GM12864 (cell line): ENCODE measurements around the gene GIT2.

Experiments
- DNase-seq: peaks from one replicate; pipeline ENCODE4 v3.0.0-alpha.2; 2011; ENCODE audit warnings: low read depth
- H3K4me3 ChIP-seq: 2 replicates; pipeline ENCODE4 v1.5.1; 2011; ENCODE audit warnings: mild to moderate bottlenecking, low read depth, low read length, control low read depth
- TF ChIP-seq, protein P1 (sequence below): IDR thresholded peaks from 2 replicates; pipeline ENCODE4 v1.5.1; 2011; ENCODE audit warnings: low read depth, mild to moderate bottlenecking, moderate library complexity, low read length, control low read depth, inconsistent platforms; ENCODE audit errors: missing control alignments

GIT2 gene

DNA sequence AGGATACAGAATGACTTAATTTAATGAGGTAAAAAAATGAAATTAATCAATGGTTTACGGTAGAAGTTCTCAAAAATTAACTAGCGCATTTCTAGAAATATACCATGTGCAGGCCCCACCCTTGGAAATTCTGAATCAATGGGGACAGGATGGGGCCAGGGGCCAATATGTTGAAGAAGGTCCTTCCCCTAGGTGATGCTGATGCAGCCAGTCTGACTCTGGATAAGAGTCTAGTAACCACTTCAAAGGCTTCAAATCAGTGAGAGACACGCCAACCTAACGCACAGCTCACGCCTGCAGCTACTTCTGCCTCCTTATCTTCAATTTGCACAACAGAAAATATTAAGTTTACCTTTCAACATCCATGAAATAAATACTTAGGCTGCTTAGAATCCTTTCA, 14.9 kb downstream of the GIT2 start:
- no peak for DNase-seq
- no peak overlapping the region for H3K4me3 ChIP-seq
- TF ChIP-seq, protein P1, sequence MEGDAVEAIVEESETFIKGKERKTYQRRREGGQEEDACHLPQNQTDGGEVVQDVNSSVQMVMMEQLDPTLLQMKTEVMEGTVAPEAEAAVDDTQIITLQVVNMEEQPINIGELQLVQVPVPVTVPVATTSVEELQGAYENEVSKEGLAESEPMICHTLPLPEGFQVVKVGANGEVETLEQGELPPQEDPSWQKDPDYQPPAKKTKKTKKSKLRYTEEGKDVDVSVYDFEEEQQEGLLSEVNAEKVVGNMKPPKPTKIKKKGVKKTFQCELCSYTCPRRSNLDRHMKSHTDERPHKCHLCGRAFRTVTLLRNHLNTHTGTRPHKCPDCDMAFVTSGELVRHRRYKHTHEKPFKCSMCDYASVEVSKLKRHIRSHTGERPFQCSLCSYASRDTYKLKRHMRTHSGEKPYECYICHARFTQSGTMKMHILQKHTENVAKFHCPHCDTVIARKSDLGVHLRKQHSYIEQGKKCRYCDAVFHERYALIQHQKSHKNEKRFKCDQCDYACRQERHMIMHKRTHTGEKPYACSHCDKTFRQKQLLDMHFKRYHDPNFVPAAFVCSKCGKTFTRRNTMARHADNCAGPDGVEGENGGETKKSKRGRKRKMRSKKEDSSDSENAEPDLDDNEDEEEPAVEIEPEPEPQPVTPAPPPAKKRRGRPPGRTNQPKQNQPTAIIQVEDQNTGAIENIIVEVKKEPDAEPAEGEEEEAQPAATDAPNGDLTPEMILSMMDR, result no peak

DNA sequence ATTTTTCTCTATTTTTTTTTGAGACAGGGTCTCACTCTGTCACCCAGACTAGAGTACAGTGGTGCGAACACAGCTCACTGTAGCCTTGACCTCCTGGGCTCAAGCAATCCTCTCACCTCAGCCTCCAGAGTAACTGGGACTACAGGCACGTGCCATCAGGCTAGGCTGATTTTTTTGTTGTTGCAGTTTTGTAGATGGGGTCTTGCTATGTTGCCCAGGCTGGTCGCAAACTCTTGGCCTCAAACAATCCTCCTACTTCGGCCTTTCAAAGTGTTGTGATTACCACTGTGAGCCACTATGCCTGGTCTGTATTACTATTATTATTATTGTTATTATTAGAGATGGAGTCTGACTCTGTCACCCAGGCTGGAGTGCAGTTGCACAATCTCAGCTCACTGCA, 23.3 kb downstream of the GIT2 start:
- TF ChIP-seq, protein P1, result no peak
- DNase-seq, result no peak
- H3K4me3 ChIP-seq, result no peak overlapping the region

GRCh38 chr12:109968801-109969200, 27.4 kb downstream of the GIT2 start:
- no peak for DNase-seq
- TF ChIP-seq, protein P1, result no peak
- H3K4me3 ChIP-seq, result no peak overlapping the region

- DNase-seq, result no peak
- no peak overlapping the region for H3K4me3 ChIP-seq
- TF ChIP-seq, protein P1, result no peak
Measured at GRCh38 chr12:109968032-109968420, 28.1 kb downstream of the GIT2 start.

GRCh38 chr12:109967383-109968031, 28.7 kb downstream of the GIT2 start:
- TF ChIP-seq, protein P1, result no peak
- no peak overlapping the region for H3K4me3 ChIP-seq
- DNase-seq, result no peak

GRCh38 chr12:109966546-109966945, 29.6 kb downstream of the GIT2 start:
- DNase-seq, result no peak
- TF ChIP-seq, protein P1, result no peak
- no peak overlapping the region for H3K4me3 ChIP-seq

GRCh38 chr12:109963743-109964429, 32.3 kb downstream of the GIT2 start:
- TF ChIP-seq, protein P1, result no peak
- no peak for DNase-seq
- no peak overlapping the region for H3K4me3 ChIP-seq
